ENCODE data around the gene FDX1.

Gene FDX1

DNA sequence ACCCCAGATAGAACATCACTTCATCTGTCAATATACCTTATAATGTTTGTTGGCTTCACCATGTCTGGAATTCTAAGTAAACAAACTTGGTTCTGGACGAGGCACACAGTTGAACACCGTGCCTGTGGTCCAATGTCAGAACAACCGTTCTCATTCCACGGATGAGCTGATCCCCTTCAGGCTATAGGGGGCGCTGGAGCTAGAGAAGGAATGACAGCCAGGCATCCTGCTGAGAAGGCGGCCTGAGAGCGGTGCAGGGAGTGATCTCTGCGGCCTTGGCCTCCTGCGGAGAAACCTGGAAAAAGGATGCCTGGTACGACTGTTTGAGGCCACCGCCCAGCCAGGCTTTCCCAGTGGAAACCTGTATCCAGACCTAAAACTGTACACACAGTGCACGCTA, 48.7 kb downstream of the FDX1 start:
- H3K27me3 ChIP-seq, result no peaks in the 10 kb centered on the region
- H3K4me2 ChIP-seq, result no peak overlapping the region
- TF ChIP-seq Cebpa-rat (IDR thresholded peaks at IDR 0.05), result no peak
- H3K27ac ChIP-seq, result no peak overlapping the region
- no peaks in the 10 kb centered on the region for H3K36me3 ChIP-seq
- H3K9me3 ChIP-seq, result no peaks in the 10 kb centered on the region
- H4K20me1 ChIP-seq, result no peaks in the 10 kb centered on the region
- no peak overlapping the region for H3K4me3 ChIP-seq
- peaks cover 11% of the 10 kb centered on the region for H3K4me1 ChIP-seq
- no peak overlapping the region for H3K9ac ChIP-seq

DNA sequence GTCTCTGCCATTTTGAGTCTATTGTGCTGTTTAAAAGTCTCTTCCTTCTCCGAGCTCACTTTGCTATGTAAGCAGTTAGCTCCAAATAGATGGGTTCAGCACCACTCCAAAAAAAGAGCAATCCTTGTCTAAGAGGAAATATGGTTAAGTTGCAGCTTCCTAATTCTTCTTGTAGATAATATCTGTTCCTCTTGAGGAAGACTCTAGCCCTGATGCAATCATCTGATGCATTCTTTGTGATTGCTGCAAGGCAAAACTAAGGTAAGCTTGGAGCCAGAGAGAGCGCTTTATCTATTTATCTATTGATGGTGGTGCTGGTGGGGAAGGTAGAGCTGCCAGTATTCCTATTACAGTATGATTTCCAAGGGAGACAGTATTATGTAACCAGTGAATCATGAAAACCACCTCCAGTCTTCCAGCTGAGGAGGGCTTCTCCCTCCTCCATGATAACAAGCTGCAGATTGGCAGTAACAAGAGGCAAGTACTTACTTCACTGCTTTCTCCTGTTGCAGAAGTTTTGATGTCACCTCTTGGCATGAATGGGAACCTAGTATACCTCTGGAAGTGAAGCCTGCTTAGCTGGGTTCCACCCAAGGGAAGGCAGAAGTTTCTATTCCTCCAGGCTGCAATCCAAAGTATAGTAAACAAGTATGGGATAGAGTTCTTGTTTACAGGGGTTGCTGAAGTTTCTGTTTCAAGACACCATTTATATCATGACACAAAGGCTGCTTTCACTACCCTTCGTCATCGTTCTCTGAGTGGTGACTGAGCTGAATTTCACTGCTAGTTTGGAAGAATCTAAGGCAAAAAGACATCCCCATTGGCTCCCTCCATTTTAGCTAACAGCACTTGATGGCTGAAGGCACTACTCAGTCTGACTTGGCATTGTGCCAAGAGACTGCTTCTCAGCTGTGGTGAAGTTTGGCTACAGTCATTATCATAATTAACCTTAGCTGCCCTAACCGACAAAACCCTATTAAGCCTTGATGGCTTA, 49.7 kb downstream of the FDX1 start:
- Histone ChIP-seq H3K4me1 (peaks cover 11% of the 10 kb centered on the region), H3K4me3 (no peak overlapping the region)

DNA sequence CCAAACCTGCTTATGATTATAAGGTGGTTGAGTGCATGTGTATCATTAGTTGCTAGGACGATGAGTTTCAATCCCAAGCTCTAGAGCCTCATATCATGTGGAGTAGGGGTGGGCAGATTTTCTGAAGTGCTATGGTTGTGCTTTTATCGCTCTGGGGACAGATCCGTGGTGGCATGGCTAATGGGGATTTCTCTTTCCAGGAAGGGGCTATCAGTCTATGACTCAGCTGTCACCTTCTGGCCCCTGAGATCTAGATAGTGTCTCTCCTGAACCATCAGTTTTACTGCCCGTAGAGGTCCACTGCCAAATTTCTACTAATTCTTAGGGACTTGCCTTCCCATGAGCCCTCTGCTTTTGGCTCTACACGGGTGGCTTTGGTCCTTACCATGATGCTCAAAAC, 51.8 kb downstream of the FDX1 start:
- no peak overlapping the region for H3K4me2 ChIP-seq
- TF ChIP-seq Cebpa-rat (IDR thresholded peaks at IDR 0.05), result no peak
- no peaks in the 10 kb centered on the region for H3K36me3 ChIP-seq
- H4K20me1 ChIP-seq, result no peaks in the 10 kb centered on the region
- no peak overlapping the region for H3K4me3 ChIP-seq
- H3K9ac ChIP-seq, result no peak overlapping the region
- H3K4me1 ChIP-seq, result peaks cover 11% of the 10 kb centered on the region
- H3K27me3 ChIP-seq, result no peaks in the 10 kb centered on the region
- no peaks in the 10 kb centered on the region for H3K9me3 ChIP-seq
- H3K27ac ChIP-seq, result no peak overlapping the region

More for the DNA sequence above, 49.7 kb downstream of the FDX1 start:
- TF ChIP-seq Cebpa-rat (IDR thresholded peaks at IDR 0.05), result no peak
- H3K4me2 ChIP-seq, result no peak overlapping the region
- H4K20me1 ChIP-seq, result no peaks in the 10 kb centered on the region
- H3K36me3 ChIP-seq, result no peaks in the 10 kb centered on the region
- H3K9ac ChIP-seq, result no peak overlapping the region
- no peaks in the 10 kb centered on the region for H3K9me3 ChIP-seq
- no peaks in the 10 kb centered on the region for H3K27me3 ChIP-seq
- no peak overlapping the region for H3K27ac ChIP-seq

- Histone ChIP-seq H3K4me3 (no peak overlapping the region), H3K27ac (no peak overlapping the region)
- no peak for TF ChIP-seq Cebpa-rat (IDR thresholded peaks at IDR 0.05)
Observed at GRCh38 chr11:110486156-110486555, 56.4 kb downstream of the FDX1 start.

DNA sequence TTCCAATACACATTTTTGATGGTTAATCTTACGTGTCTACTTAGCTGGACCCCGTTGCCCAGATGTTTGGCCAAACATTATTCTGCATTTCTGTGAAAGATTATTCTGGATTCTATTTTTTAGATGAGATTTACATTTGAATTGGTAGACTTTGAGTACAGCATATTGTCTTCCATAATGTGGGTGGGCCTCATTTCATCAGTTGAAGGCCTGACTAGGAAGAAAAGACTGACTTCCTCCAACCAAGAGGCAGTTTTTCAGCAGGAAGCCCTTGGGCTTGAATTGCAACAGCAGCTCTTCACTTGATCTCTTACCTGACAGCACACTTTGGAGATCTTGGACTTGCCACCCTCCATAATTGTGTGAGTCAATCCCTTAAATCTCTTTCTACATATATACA, 58.7 kb downstream of the FDX1 start:
- H4K20me1 ChIP-seq, result no peaks in the 10 kb centered on the region
- H3K27ac ChIP-seq, result no peak overlapping the region
- H3K4me2 ChIP-seq, result no peak overlapping the region
- H3K9ac ChIP-seq, result no peak overlapping the region
- H3K4me3 ChIP-seq, result no peak overlapping the region
- H3K9me3 ChIP-seq, result 0 out of 2 replicates have a peak, but pooled peaks cover 2% of the 10 kb centered on the region
- TF ChIP-seq Cebpa-rat (IDR thresholded peaks at IDR 0.05), result no peak
- H3K36me3 ChIP-seq, result no peaks in the 10 kb centered on the region
- H3K27me3 ChIP-seq, result no peaks in the 10 kb centered on the region
- H3K4me1 ChIP-seq, result no peaks in the 10 kb centered on the region

More at GRCh38 chr11:110486156-110486555, 56.4 kb downstream of the FDX1 start:
- no peaks in the 10 kb centered on the region for H4K20me1 ChIP-seq
- H3K4me2 ChIP-seq, result no peak overlapping the region
- no peaks in the 10 kb centered on the region for H3K4me1 ChIP-seq
- H3K9me3 ChIP-seq, result no peaks in the 10 kb centered on the region
- H3K36me3 ChIP-seq, result no peaks in the 10 kb centered on the region
- no peak overlapping the region for H3K9ac ChIP-seq
- H3K27me3 ChIP-seq, result no peaks in the 10 kb centered on the region

- Histone ChIP-seq H3K27me3 (no peaks in the 10 kb centered on the region), H3K4me1 (no peaks in the 10 kb centered on the region), H3K9me3 (0 out of 2 replicates have a peak, but pooled peaks cover 2% of the 10 kb centered on the region), H4K20me1 (no peaks in the 10 kb centered on the region), H3K4me2 (no peak overlapping the region), H3K9ac (no peak overlapping the region), H3K4me3 (no peak overlapping the region), H3K27ac (no peak overlapping the region), H3K36me3 (no peaks in the 10 kb centered on the region)
- no peak for TF ChIP-seq Cebpa-rat (IDR thresholded peaks at IDR 0.05)
Observed at GRCh38 chr11:110490886-110491285, 61.1 kb downstream of the FDX1 start.

DNA sequence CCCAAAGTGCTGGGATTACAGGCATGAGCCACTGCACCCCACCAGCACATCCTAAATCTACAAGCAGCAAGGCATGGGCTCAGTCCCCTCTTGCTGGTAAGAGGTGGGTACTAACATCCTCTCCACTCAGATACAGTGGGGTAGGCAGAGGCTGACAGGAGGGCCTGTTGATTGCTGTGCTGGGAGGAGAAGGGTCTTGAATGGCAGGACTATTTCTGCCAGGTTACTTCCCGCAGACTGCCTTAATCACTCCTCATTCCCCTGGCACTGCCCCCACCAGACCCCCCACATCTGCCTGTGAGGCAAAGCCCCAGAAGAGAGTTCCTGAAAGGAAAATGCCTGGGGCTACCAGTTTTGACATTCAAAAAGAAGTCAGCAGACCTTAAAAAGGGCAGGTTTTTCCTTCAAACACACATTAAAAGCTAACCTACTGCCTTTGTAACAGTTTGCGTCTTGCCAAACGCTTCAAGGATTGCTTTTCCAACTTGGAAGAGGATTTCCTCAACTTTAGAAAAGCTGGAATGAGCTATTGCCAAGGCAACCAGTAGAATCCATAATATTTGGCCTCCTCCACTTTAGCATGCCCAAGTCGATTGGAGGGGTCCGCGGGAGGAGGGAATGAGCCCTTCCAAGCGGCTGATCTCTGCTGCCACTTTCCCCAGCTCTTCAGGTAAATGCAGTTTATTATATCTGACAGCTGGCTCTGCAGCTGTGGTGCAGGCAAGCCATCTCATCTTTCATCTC, 62.0 kb downstream of the FDX1 start:
- Histone ChIP-seq H3K9me3 (0 out of 2 replicates have a peak, but pooled peaks cover 2% of the 10 kb centered on the region), H3K36me3 (no peaks in the 10 kb centered on the region), H3K9ac (no peak overlapping the region), H3K4me3 (no peak overlapping the region), H4K20me1 (no peaks in the 10 kb centered on the region), H3K4me2 (no peak overlapping the region), H3K4me1 (no peaks in the 10 kb centered on the region), H3K27me3 (no peaks in the 10 kb centered on the region), H3K27ac (no peak overlapping the region)
- no peak for TF ChIP-seq Cebpa-rat (IDR thresholded peaks at IDR 0.05)

DNA sequence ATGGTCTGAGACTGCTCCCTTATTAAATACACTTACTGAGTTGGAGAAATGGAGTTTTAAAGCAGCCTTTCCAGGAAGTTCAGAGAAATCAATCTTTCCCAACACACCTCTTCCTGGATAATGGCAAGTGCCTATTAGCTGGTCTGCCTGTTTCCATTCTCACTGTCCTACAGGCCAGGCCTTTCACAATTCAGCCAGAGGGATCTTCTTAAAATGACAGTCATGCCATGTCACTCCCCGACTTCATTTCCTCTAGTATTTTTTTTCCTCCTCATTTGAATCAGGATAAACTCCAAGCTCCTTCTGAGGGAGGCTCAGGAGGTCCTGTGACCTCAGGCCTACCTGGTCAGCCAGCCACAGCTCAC, 62.6 kb downstream of the FDX1 start:
- Histone ChIP-seq H3K4me3 (no peak overlapping the region), H3K36me3 (no peaks in the 10 kb centered on the region), H3K9ac (no peak overlapping the region), H3K4me2 (no peak overlapping the region), H3K9me3 (0 out of 2 replicates have a peak, but pooled peaks cover 2% of the 10 kb centered on the region), H3K27me3 (no peaks in the 10 kb centered on the region), H3K4me1 (no peaks in the 10 kb centered on the region), H3K27ac (no peak overlapping the region), H4K20me1 (no peaks in the 10 kb centered on the region)
- TF ChIP-seq Cebpa-rat (IDR thresholded peaks at IDR 0.05), result no peak

GRCh38 chr11:110493346-110493745, 63.6 kb downstream of the FDX1 start:
- no peak overlapping the region for H3K4me2 ChIP-seq
- H3K4me1 ChIP-seq, result no peaks in the 10 kb centered on the region
- H3K27ac ChIP-seq, result no peak overlapping the region
- no peak overlapping the region for H3K9ac ChIP-seq
- 0 out of 2 replicates have a peak, but pooled peaks cover 2% of the 10 kb centered on the region for H3K9me3 ChIP-seq
- no peaks in the 10 kb centered on the region for H3K36me3 ChIP-seq
- H3K27me3 ChIP-seq, result no peaks in the 10 kb centered on the region
- H3K4me3 ChIP-seq, result no peak overlapping the region
- no peaks in the 10 kb centered on the region for H4K20me1 ChIP-seq
- no peak for TF ChIP-seq Cebpa-rat (IDR thresholded peaks at IDR 0.05)
